Medulla oblongata (tissue), 1 donor: ENCODE results near the gene GALK1.
A peak's percentile ranks its signal among the peaks of the same experiment; 100 is the strongest.
"Not testable (repeated sequence)": the region's sequence is repeated elsewhere in the genome, so short reads cannot be mapped to it uniquely, and the experiment has no call there.

Source experiments
- DNase-seq: peaks from one replicate; pipeline ENCODE4 v3.0.0-alpha.2; 2015; ENCODE audit errors: extremely low spot score

The GALK1 gene

GRCh38 chr17:75784473-75785015, 19.6 kb upstream of the GALK1 start, which contains the start of gene UNK:
TSS of gene UNK (plus strand) at chr17:75784806. CDS start at chr17:75784881, 75 bp downstream.
- peak; percentile 99 for DNase-seq

- no peak for DNase-seq
Observed at GRCh38 chr17:75783803-75784472, 18.9 kb upstream of the GALK1 start.

DNA sequence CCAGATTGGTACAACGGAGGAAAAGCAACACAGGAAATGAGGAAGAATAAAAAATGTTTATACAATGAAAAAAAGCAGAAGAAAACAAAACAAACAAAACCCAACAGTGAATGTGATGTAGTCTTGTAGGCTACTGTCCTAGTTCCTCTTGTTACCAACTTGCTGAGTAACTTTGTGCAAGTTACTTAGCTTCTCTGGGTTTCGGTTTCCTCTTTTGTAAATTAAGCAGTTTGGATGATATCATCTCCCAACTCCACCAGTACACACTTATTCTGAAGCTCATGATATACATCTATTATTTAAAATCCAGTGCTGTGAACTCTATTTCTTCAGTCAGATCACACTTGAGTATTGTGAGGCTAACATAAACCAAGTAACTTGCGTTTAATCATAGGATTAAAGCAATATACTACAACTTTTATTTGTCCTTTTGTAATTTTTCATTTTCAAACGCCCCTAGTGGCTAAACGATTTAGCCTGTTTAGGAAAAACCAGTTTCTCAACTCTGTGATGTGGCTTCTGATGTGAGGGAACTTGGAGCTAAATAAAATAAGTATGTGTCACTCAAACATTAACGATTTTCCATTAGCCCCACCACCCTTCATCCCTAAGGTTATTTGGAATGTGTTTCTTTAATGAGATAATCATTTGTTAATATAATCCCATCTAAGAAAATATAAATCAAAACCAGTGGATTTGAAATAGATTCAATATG, 18.2 kb upstream of the GALK1 start:
- peak; percentile 78 for DNase-seq

DNA sequence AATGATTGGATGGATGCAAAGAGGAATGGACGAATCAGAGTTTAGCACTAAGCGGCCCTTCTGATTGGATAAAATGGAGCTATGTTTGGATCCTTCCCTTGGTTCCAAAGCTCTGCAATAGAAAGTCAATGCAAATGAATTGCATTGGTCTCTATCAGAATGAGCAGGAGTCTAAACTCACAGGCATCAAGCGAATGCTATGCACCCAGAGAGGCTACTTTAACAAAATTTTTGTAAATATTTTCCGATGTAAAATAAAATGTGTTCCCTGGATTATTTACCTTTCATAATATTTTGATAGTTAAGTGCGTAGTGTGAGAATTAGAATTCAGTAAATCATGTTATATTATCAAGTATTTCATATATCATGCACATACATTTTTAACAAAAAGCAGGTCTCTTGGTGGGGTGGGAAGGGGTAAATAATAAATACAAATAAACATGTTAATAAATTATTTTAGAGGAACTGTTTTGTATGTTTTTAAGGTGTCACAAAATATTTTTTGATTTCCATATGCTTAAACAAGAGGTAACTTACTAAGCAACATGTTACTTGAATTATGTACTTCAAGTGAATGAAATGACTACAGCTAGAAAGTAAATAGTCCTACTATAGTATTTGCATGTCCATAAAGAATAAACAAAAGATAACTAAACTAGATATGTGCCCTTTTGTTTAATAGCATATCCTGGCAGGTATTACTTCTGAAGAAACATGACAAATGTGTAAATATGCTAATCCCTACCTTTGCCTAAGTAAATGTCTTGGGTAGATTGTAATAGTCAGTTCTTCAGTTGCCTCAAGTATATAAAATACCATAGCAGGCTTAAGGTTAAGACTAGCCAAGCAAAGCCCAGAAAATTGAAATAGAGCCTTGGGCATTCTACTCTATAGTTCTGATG, 15.2 kb upstream of the GALK1 start:
- DNase-seq: no peak

- DNase-seq: peak; percentile 100
Observed at GRCh38 chr17:75779250-75779986, 14.4 kb upstream of the GALK1 start.

DNA sequence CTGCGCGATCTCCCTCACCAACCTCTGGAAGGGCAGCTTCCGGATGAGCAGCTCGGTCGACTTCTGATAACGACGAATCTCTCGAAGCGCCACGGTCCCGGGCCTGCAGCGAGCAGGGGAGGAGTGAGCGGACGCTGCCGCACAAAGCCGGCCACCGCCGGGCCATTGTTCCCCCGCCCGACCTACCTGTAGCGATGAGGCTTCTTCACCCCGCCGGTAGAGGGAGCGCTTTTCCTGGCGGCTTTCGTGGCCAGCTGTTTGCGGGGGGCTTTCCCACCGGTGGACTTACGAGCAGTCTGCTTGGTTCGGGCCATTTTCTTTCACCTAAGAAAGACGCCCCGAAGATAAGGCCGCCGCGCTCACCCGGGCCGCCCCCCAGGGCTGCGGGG, 13.9 kb upstream of the GALK1 start:
- no peak for DNase-seq

DNA sequence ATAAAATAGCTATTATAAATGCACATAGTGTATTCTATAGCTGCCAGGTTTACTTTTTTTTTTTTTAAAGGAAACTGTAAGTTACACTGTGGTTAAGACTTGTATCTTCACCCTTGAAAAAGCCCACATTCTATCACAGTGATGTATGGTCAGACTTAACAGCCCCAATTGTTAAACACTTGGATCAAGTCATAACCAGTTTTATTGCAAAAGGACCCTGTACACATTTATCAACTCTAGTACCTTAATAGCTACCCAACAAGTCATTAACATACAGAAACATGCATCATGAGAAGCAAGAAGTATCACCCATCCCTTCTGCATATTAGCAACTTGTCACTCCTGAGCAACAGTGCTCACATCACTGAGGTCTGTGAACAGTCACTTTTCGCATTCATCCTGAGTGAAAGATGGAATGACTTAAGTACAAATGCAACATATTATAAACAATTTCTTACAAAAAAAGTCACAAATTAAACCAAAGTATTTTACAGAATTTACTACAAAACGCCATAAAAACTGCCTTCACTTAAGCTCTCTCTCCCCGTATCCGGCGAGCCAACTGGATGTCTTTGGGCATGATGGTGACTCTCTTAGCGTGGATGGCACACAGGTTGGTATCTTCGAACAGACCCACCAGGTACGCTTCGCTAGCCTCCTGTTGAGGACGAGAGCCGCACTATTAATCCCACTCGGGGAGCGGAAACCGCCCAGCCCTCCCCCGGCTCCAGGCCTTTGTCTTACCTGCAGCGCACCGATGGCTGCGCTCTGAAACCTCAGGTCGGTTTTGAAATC, 13.3 kb upstream of the GALK1 start:
- DNase-seq: not testable (repeated sequence)

DNA sequence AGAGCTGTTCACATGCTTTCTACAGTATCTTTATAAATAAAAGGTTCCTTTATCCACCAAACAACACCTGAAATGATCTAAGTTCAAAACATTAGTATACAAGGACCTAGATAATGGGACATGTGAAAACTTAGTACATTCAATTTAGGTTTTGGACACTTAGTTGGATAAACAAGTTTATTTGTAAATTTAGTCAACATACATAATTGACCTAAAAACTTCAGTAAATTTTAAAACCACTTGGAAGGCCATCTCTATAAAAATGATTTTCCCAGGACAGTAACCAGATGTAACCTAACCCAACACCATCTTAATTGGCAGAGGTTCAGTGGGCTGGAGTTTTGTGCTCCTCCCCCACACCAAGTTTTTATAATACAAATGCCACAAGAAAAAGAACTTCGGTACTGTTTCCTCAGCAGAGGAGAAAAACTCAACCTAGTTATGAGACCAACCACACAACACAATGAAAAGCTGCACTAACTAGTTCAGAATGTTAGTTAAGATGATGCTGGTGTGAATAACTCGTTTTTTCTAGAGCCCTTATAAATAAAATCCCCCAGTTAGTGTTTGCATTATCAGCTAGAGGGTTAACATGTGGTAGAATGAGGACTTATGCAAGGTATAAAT, 12.4 kb upstream of the GALK1 start:
- no peak for DNase-seq

- peak; percentile 58 for DNase-seq
Observed at GRCh38 chr17:75776386-75777295, 11.6 kb upstream of the GALK1 start.

DNA sequence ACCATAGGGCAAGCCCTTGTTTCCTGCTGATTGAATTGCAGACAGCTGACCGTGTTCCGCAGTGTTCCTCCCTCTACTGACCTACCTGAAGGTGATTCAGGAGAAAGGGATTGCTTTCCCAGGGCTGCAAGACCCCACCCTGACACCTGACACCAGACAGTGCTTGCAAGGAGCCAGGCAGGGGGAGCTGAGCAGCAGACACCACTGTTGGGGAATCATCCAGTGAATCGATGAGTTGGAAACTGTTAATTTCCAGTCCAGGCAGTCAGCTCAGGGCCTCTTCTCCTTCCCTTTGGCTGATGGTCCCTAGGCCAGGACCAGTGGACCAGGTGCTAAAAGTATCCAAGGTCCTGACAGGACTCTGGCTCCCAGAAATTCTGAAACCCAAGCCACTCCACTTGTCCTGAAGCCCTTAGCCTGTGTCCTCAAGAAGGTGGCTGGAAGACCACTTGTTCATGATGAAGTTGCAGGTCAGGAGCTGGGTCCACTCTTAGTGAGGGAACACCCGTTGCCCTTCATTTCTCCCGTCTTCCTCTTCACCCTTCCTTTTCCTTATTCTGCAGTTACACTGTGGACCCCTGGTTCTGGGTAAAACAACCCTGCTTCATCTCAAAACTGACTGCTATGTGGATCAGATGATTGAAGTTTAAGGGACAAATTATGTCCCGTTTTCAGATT, 10.1 kb upstream of the GALK1 start:
- DNase-seq: no peak

DNA sequence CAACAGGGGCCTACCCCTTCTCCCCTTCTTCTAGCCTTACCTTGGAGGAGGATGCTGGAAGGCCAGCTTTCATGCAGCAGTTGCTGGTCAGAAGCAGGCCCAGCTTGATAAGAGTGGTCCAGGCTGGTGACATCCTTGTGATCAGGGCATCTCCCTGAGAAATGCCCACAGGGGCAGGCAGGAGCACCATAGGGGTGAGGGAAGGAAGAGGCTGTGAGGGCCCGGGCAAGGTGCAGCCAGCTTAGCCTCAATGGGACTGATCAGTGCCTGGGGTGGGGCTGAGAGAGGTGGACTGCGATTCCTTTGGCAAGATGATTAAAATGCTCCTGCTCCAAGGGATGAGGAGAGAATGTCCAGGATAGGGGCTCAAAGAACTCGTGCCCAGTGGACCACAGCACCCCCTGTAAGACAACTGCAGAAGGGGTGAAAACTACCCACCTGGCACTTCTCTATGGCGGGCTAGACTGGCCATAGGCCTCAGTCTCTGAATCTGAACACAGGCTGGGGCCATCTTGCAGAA, 9.5 kb upstream of the GALK1 start:
- no peak for DNase-seq

- no peak for DNase-seq
Observed at GRCh38 chr17:75773808-75774470, 8.9 kb upstream of the GALK1 start.

DNA sequence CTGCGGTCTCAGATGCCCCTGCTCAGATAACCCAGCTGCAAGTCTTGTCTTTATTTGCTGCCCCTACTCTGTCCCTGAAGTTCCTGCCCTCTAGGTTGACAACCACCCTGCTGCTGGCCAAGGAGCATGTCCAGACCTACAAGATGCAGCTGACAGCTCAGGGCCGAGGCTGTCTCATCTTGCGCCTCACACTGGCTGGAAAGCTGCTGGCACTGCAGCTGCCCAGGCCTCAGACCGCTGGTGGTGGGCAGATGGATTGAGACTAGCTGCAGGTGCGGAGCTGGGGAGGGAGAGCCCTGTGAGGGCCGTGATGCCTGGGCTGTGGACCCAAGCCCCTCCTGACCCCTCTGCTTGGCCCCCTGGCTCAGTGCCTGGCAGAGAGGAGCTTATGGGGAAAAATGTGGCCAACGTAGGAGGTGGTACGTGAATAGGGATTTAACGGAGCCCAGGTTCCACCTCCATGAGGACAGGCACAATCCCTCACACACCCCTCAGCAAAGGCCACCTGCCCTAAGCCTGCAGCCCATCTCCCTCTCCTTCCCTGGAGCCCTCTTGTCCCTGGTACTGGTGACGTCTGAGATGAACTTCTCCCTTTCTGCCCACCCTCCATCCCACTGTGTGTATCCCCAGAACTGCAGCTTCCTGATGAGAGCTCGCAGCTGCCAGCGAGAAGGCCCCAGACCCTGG, 8.3 kb upstream of the GALK1 start:
- no peak for DNase-seq

DNA sequence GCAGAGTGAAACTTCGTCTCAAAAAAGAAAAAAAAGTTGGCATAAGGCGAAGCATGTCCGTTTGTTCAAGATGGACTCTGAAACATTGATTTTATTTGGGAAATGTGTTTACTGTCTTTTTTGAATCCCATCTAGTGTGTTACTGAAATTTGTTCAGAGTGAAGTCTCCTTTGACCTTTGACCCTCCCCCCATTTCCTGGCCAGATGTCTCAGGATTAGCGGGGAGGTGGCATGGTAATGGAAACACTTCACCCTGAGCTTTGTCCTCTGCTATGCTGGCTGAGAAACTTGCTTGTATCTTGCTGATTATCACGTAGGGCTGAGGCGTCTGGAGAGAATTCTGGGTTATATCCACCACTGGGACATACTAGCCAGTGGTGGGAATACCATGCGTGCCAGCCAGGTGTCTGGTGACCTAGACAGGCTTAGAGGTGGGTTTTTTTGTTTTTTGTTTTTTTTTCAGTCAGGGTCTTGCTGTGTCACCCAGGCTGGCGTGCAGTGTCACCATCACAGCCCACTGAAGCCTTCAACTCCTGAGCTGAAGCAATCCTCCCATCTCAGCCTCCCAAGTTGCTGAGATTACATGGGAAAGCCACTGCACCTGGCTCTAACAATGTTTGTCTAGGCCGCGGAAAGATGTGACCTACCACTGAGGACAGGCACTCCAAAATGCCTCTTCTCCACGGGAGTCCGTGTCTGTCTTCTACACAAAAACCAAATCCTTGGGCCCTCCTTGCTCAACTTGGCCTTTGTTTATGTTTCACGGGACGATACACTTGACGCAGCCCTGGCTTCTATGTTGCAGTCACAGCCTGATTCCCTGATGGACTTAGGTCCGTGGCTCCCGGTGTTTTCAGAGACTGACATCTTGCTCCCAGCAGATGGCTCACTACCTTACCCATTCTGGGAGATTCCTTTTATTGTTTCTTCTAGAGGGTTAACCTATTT, 6.6 kb upstream of the GALK1 start:
- DNase-seq: no peak

GRCh38 chr17:75769536-75769935, 4.5 kb upstream of the GALK1 start:
- DNase-seq: no peak

- DNase-seq: no peak
Observed at GRCh38 chr17:75767881-75768280, 2.9 kb upstream of the GALK1 start.
